Measurements from ENCODE around the gene HDGFL2. TPM values are rescaled to one million over a fixed set of nuclear protein-coding genes. Genes with fewer than 3 reads are reported as not detected.

HDGFL2 gene
- total and polyA plus RNA-seq, 2 of the 8 experiments (the other 6 are each of a cell fraction or from before 2014, with no cell fraction given) = 31.1 to 106 TPM

DNA sequence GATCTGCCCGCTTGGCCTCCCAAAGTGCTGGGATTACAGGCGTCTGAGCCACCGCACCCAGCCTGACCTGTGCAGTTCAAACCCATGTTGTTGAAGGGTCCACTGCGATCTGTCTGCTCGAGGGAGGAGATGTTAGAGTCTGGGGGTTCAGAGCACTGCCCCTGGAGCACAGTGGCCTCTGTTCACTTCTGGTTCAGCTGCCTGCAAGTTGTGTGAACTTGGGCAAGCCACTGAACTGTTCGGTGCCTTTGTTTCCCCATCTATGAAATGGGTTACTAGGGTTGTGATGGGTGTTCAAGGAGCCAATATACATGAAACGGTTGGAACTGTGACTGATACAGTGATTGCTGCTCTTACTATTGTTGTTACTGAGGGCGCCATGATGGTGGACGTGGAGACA, 61.2 kb downstream of the HDGFL2 start:
- Histone ChIP-seq H3K27me3 (replicated peaks in 1 of 4; ENCODE audit: control insufficient read depth in 3 of 4, extremely low read depth in 1 of 4, insufficient read depth in 3 of 4, low read length in 3 of 4) (peaks cover 0 to 21% (median 16%) of the 10 kb centered on the region in 4 experiments; a peak in 4 of 7 replicates), H3K4me1 (replicated peaks in 1 of 4; ENCODE audit: control insufficient read depth in 3 of 4, insufficient read depth in 4 of 4, low read length in 3 of 4) (peaks cover 0 to 6% (median 3%) of the 10 kb centered on the region in 4 experiments; a peak in 3 of 7 replicates), H3K27ac (ENCODE audit: low read depth, low read length) (no peak overlapping the region), H4K20me1 (replicated peaks in 1 of 2; ENCODE audit: control insufficient read depth in 1 of 2, insufficient read depth in 2 of 2, low read length in 2 of 2) (peaks cover 0 to 3% of the 10 kb centered on the region in 2 experiments), H2BK20ac (ENCODE audit: low read length) (no peak overlapping the region), H3K18ac (ENCODE audit: extremely low read depth, low read length) (no peak overlapping the region), H3K56ac (replicated peaks; ENCODE audit: insufficient read length, low read depth, low read length) (no peak overlapping the region), H2BK120ac (replicated peaks; ENCODE audit: low read depth, low read length) (no peak overlapping the region), H3K36me3 (ENCODE audit: control insufficient read depth in 2 of 4, insufficient read depth in 4 of 4, low read length in 3 of 4) (no peaks in the 10 kb centered on the region), H3K9me3 (ENCODE audit: insufficient read depth in 2 of 2, low read depth in 1 of 2, low read length in 1 of 2) (no peaks in the 10 kb centered on the region), H3K23me2 (ENCODE audit: low read depth, low read length) (peaks cover 4% of the 10 kb centered on the region; the same call in 1 of the 2 replicates), H2BK12ac (ENCODE audit: low read depth, low read length) (no peak overlapping the region), H4K91ac (replicated peaks; ENCODE audit: insufficient read length, low read length) (no peak overlapping the region), H2BK5ac (ENCODE audit: low read depth, low read length) (no peak overlapping the region), H4K8ac (ENCODE audit: extremely low read depth, insufficient read depth, low read length) (no peak overlapping the region), H3K14ac (ENCODE audit: insufficient read length) (no peak overlapping the region), H3K79me2 (ENCODE audit: control insufficient read depth in 1 of 2, insufficient read depth in 2 of 2, low read length in 2 of 2) (no peaks in the 10 kb centered on the region), H3K79me1 (ENCODE audit: low read depth, low read length) (no peaks in the 10 kb centered on the region), H2BK15ac (ENCODE audit: low read length) (no peak overlapping the region), H3K4me3 (ENCODE audit: extremely low read depth in 1 of 4, insufficient read depth in 2 of 4, low read depth in 3 of 4, low read length in 4 of 4) (no peak overlapping the region), H3K9ac (replicated peaks in 1 of 4; ENCODE audit: extremely low read depth in 1 of 4, low read depth in 3 of 4, low read length in 3 of 4) (no peak overlapping the region), H3K4ac (replicated peaks; ENCODE audit: insufficient read length, low read depth, low read length) (no peak overlapping the region), H4K5ac (ENCODE audit: insufficient read length, low read depth, low read length) (no peak overlapping the region), H2AK5ac (ENCODE audit: low read depth, low read length) (no peak overlapping the region), H3K4me2 (ENCODE audit: insufficient read depth in 1 of 2, low read depth in 2 of 2, low read length in 2 of 2) (no peak overlapping the region), H3K23ac (ENCODE audit: insufficient read length) (no peak overlapping the region), H2AFZ (ENCODE audit: low read length) (no peak overlapping the region)
- no peak for DNase-seq (ENCODE audit: low read depth in 1 of 2, low spot score in 2 of 2)
- CTCF ChIA-PET (ENCODE audit: partially characterized antibody) = interaction anchor here (0.6 to 11.6 kb wide), 3 partner anchors 10 to 55 kb away, joined by 3 to 174 read pairs (median 7); no protein-coding TSS in a partner anchor
- TF ChIP-seq TAF7 (optimal IDR thresholded peaks at IDR 0.05; ENCODE audit: borderline replicate concordance, low read depth, low read length) (no peak), POU5F1 (IDR thresholded peaks at IDR 0.05; ENCODE audit: low read depth, low read length) (no peak), JUN (IDR thresholded peaks at IDR 0.05; ENCODE audit: low read depth, low read length) (no peak), RAD21 (IDR thresholded peaks at IDR 0.05 in 1 of 2, conservative IDR thresholded peaks at IDR 0.05 in 1 of 2; ENCODE audit: low read depth in 2 of 2, low read length in 2 of 2) (no peak), CBX8 (IDR thresholded peaks at IDR 0.05; ENCODE audit: borderline replicate concordance, low read depth, low read length) (no peak), HDAC6 (IDR thresholded peaks at IDR 0.05; ENCODE audit: low read depth, low read length) (no peak), MAFK (IDR thresholded peaks at IDR 0.05; ENCODE audit: low read depth, low read length) (no peak), ZNF274 (IDR thresholded peaks at IDR 0.05; ENCODE audit: borderline replicate concordance, extremely low read depth, low read length) (no peak), NRF1 (IDR thresholded peaks at IDR 0.05; ENCODE audit: low read depth, low read length) (no peak), BCL11A (IDR thresholded peaks at IDR 0.05; ENCODE audit: low read depth in 2 of 2, low read length in 2 of 2) (no peak), RXRA (IDR thresholded peaks at IDR 0.05; ENCODE audit: insufficient read depth, low read depth, low read length) (no peak), RFX5 (IDR thresholded peaks at IDR 0.05; ENCODE audit: borderline replicate concordance, low read depth, low read length) (no peak), CEBPB (IDR thresholded peaks at IDR 0.05; ENCODE audit: low read depth, low read length) (no peak)
- TF ChIP-seq, protein P1, sequence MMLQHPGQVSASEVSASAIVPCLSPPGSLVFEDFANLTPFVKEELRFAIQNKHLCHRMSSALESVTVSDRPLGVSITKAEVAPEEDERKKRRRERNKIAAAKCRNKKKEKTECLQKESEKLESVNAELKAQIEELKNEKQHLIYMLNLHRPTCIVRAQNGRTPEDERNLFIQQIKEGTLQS (IDR thresholded peaks at IDR 0.05; ENCODE audit: insufficient read depth, low read depth, low read length) = no peak
- POLR2A ChIA-PET (ENCODE audit: partially characterized antibody) = interaction anchor here (1.5 kb wide), 1 partner anchor 39 kb away, joined by 4 read pairs; no protein-coding TSS in a partner anchor
- 92% methylated on average over 8 of the region's 9 CpGs; no CpG with 5 or more reads in 1 of the 2 experiments for WGBS, 2 experiments (ENCODE audit: extremely low coverage in 1 of 2, insufficient coverage in 1 of 2, insufficient read length in 1 of 2, insufficient replicate concordance in 2 of 2, low coverage in 1 of 2, low lambda C conversion rate in 2 of 2, missing lambda C conversion rate in 1 of 2)
- no peak for FAIRE-seq
